ENCODE data around the gene ACTR1B.
"Not testable (repeated sequence)": the region's sequence is repeated elsewhere in the genome, so short reads cannot be mapped to it uniquely, and the experiment has no call there.

Gene ACTR1B

DNA sequence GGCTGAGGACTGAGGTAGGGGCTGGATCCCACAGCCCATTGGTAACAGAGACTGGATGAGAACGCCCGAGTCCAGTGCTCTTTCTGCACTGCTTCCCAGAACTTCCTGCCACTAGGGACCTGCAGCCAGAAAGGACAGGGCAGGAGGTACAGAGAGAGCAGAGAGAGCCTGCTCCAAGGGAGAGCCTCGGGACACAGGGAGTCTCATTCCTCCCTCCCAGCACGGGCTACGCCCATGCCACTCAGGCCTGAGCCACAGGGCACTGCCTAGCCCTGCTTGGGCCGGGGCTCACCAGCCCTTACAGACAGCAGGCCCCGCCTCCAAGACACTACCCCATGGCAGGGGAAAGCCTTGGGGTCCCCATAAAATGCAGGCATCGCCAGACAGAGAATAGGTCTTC, 48.1 kb downstream of the ACTR1B start:
- not testable (repeated sequence) for DNase-seq (ENCODE audit: low read depth, low spot score)

DNA sequence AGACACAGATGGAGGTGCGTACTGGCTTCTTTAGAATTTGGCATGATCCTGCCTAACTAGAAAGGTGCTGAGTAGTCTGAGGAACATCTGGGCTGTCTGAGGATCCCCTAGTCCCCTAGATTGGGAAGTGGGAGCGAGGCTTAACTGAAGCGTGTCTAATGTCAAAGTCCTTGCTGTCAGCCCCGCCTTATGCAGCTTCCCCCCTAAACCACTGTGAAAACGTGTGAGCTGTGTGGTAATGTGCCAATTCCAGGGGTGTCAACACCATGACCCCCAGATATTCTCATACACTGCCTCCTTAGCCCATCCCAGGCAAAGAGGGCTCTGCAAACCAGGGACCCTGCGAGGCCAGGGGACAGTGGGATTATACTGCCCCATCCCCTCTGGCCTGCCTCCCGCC, 51.9 kb downstream of the ACTR1B start:
- DNase-seq (ENCODE audit: low read depth, low spot score) = not testable (repeated sequence)

DNA sequence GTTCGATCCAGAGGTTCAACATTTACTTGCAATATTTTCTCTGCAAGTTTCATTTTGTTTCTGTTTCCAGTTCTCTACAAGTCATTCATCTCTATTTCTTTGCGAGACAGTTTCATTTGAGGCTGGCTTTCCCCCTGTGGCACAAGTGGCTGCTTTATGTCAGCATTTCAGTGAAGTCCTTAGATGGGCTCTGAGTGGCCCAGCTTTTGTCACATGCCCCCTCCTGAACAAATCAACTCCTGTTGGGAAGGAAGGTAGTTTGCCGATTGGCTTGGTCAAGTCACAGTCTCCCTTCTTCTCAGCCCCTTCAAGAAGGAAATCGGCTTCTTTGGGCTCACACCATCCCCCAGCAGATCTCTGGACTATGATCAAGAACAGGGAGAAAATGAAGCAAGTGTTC, 55.1 kb downstream of the ACTR1B start:
- DNase-seq (ENCODE audit: low read depth, low spot score) = not testable (repeated sequence)
